CD4-positive, alpha-beta T cell treated with Interleukin-12 subunit alpha and Interleukin-12 subunit beta, for 1 hour (primary cell): ENCODE data around the gene HTRA2.

Experiments used
- DNase-seq: peaks from one replicate; pipeline ENCODE4 v3.0.0-alpha.2; 2020

HTRA2 gene

DNA sequence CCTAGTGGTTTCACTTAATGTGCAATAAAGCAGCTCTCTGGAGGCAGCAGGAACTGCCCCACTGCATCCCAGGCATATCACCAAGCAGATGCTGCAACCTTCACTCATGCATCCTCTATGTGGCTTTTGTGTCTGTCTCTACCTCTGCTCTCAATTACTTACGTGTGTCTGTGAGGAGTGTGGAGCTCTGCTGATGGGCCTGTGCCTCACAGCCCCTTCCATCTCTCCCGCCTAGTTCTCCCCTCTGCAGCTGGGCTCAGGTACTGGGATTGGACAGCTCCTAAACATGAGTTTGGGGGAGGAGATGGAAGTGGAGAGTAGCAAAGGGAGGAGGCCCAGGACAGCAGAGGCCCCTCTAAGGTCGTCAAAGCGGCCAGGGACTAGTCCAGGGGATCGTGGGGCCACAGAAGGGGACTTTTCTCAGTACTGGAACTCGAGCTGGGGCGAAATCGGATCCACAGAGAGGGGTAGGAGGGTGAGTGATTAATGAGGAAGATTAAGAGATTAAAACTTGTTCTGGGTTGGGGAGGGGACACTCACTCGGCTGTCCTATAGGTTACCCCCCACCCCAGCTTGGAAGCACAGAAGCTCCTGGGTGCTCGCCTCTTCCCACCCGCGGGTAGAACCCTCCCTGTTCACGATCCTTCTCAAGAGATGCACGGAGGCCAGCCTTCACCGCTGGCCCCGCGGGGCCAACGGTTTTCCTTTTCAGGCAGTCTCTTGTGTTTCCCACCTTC lies 28.2 kb upstream of the HTRA2 start:
- DNase-seq: no peak

- DNase-seq: no peak
Measured at GRCh38 chr2:74502147-74502719, 27.5 kb upstream of the HTRA2 start.

- DNase-seq: peak; percentile 48
Measured at GRCh38 chr2:74502720-74503505, 26.8 kb upstream of the HTRA2 start.

DNA sequence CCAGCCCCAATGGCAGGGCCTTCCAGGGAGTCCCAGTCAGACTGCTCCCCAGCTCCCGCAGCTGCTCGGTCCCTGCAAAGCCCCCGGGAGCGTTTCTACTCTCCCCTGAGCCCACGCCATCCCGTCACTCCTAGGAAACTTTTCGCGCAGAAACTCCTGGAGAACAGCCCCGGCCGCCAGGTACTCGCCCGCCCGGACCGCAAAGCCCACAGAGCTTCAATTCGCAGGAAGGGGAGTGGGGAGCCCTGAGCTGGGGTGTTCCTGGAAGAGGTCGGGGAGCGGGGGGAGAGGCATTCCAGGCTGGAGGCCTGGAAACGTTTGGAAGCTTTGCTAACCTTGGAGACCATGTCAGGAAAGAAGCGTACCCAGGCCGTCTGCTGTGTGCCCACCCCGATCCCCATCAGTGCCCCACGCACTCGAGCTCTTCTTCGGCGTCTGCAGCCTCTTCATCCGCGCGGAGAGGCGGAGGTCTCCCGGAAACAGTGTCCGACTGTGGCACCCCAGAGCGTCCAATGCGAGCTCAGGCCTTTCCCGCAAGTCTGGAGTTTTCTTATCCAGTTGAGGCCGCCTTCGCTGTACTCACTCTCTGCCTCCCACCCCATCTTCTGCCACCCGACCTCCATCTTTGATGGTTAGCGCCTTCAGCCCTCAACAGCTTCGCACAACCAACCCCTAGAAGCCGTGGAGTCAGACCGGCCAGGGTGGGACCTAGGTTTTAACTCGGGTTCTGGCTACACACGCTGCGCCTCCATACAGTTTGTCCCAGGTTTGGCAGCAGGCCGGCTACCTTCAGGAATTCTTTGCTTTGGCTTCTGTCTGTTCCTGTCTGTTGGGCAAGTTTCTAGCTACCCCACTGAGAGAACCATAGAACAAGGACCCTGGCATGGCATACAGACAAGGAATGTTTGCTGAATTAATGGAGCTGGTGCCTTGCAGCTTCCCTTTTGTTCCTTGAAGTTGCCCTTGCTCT lies 25.9 kb upstream of the HTRA2 start:
- no peak for DNase-seq

GRCh38 chr2:74504591-74504990 lies 25.1 kb upstream of the HTRA2 start:
- no peak for DNase-seq

- DNase-seq: no peak
Measured at GRCh38 chr2:74505448-74506246, 24.1 kb upstream of the HTRA2 start.

GRCh38 chr2:74507145-74507925 lies 22.4 kb upstream of the HTRA2 start, which contains the start of gene PCGF1:
Gene PCGF1 (minus strand): TSS chr2:74507695. CDS start chr2:74507668, 27 bp downstream.
- peak; percentile 98 for DNase-seq

DNA sequence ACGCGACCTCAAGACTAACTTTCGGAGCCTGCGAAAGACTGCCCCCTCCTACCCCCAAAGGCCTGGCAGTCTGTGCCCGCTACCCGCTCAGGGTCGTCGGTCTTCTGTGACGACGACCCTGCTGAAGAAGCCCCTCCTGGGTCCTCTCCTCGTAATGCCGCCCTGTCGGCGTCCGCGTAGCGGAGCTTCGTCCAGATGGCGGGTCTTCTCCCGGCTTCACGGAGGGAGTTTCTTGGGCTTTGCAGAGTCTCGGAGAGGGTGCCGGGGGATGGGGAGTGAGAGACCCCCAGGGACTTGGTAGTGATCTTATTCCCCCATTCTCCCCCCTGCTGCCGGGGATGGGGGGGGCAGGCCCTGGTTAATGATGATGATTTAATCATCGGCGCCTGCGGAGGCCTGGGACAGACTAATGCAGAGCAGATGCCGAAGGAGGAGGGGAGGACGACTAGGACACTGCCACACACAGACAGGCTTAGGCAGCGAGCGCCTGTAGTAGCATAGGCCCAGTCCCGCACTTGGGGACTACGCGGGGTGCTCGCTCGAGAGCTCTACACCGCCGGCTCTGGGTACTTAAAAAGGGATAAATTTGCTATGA lies 21.7 kb upstream of the HTRA2 start:
- no peak for DNase-seq

DNA sequence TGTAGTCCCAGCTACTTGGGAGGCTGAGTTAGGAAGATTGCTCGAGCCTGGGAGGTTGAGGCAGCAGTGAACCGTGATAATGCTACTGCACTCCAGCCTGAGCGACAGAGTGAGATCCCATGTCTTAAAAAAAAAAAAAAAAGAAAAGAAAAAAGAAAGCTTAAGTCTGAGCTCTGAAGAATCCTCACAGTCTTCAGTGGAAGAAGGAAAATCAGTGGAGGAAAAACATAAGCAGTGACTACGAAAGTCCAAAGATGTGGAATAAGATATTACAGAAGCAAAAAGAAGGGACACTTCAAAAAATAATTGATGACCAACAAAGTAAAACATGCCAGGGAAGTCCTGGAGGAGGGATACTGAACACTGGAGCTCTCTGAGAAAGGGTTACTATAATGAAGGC lies 19.5 kb upstream of the HTRA2 start:
- DNase-seq: no peak

- no peak for DNase-seq
Measured at GRCh38 chr2:74511104-74511989, 18.4 kb upstream of the HTRA2 start.

- no peak for DNase-seq
Measured at GRCh38 chr2:74512744-74513604, 16.8 kb upstream of the HTRA2 start.

GRCh38 chr2:74513605-74514367 lies 15.9 kb upstream of the HTRA2 start:
- peak; percentile 38 for DNase-seq

DNA sequence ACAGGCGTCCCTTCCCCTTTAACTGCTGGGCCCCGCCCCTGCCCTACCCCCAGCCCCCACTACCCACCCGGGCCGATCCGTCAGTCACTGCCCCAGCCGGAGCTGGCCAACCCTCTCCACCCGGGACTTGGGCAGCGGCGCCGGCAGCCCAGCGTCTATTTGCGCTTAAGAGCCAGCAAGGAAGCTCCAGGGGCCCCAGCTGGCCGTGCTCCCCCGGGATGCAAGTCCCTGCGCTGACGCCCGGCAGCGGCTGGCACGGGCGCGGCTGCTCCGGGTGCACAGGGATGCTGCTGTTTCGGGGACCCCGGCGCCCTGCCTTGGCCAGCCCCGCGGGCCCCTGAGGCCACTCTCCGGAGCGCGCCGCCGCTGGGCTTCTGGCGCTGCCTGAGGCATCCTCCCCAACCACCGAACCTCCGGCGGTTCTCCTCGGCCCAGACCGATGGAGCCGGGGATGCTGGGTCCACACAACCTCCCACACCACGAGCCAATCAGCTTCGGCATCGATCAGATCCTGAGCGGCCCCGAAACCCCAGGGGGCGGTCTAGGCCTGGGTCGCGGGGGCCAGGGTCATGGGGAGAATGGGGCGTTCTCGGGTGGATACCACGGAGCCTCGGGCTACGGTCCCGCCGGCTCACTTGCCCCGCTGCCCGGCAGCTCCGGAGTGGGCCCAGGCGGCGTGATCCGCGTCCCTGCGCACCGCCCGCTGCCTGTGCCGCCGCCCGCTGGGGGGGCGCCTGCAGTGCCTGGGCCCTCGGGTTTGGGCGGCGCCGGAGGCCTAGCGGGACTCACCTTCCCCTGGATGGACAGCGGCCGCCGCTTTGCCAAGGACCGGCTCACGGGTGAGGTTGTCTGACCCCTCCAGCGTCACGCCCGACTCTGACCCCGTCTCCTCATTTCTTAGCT lies 15.1 kb upstream of the HTRA2 start, which contains the start of gene TLX2:
Gene TLX2 (plus strand): TSS at position 83 of the 903 bp plus-strand sequence. CDS start 357 bp downstream, at position 440.
- DNase-seq: no peak

GRCh38 chr2:74515271-74515980 lies 14.3 kb upstream of the HTRA2 start:
- no peak for DNase-seq

DNA sequence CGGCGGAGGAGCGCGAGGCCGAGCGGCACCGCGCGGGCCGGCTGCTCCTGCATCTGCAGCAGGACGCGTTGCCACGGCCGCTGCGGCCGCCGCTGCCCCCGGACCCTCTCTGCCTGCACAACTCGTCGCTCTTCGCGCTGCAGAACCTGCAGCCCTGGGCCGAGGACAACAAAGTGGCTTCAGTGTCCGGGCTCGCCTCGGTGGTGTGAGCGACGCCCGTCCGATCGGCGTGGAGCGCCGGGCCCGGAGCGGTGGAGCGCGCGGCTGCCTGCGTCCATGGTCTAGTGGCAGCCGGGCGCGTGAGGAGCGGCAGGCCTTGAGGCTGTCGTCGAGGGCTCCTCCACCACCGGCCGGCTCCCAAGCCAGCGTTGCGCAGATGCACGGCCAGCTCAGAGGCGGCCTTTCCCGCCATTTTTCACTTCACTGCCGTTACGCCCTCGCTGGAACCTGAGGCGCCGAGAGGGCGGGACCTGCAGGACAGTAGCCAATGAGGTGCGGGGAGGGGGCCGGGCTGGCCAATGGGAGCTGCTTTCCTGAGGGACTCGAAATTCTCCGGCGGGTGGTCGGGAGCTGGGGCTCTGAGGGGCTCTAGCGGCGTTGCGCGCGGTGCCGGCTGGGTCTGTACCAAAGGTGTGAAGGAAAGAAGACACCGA lies 13.6 kb upstream of the HTRA2 start:
- peak; percentile 81 for DNase-seq
